Right atrium auricular region (tissue), 2 donors: Measurements from ENCODE around the gene DHPS. TPM values are rescaled to one million over a fixed set of nuclear protein-coding genes. Genes with fewer than 3 reads are reported as not detected.
A peak's percentile ranks its signal among the peaks of the same experiment; 100 is the strongest.
"Not testable (repeated sequence)": the region's sequence is repeated elsewhere in the genome, so short reads cannot be mapped to it uniquely, and the experiment has no call there.

ENCODE experiments used
- DNase-seq: peaks from one replicate; pipeline ENCODE4 v3.0.0-alpha.2; 2019; ENCODE audit warnings: low spot score
- H3K27ac ChIP-seq, 2 donors: fragments of 200-600 bp; sonication (generic); 1 replicate in 1 of 2; 2 replicates in 1 of 2; pipeline ENCODE4 v1.5.1; 2016 to 2019
- H3K27me3 ChIP-seq, 2 donors: fragments of 200-600 bp; sonication (generic); one replicate each; pipeline versions ENCODE4 v1.5.1 to v1.6.0; 2017 to 2019
- H3K36me3 ChIP-seq: fragments of 200-600 bp; sonication (generic); one replicate; pipeline ENCODE4 v1.5.1; 2016
- H3K4me1 ChIP-seq, 2 donors: fragments of 200-600 bp; sonication (generic); one replicate each; pipeline versions ENCODE4 v1.5.1 to v1.6.0; 2017 to 2019
- H3K4me3 ChIP-seq, 2 donors: fragments of 200-600 bp; sonication (generic); 1 replicate in 1 of 2; 2 replicates in 1 of 2; pipeline ENCODE4 v1.5.1; 2017 to 2019; ENCODE audit warnings: mild to moderate bottlenecking in 1 of 2, moderate library complexity in 1 of 2
- H3K9me3 ChIP-seq, 2 donors: fragments of 200-600 bp; sonication (generic); one replicate each; pipeline ENCODE4 v1.5.1; 2019
- total RNA-seq, 2 donors: library from RNA; depleted of rRNA; stranded (reverse); fragments of >200 nt; gene quantifications; one replicate each; pipeline ENCODE4 v1.1.0, GENCODE V29; 2016
- TF ChIP-seq, protein P1 (sequence below), 2 donors: fragments of 200-600 bp; sonication (generic); IDR thresholded peaks; one replicate each; pipeline ENCODE4 v1.5.1; 2019; ENCODE audit warnings: antibody characterized with exemption in 2 of 2

The DHPS gene
- total RNA-seq, 2 donors from 2014 or later = 59.8 to 60.1 TPM

DNA sequence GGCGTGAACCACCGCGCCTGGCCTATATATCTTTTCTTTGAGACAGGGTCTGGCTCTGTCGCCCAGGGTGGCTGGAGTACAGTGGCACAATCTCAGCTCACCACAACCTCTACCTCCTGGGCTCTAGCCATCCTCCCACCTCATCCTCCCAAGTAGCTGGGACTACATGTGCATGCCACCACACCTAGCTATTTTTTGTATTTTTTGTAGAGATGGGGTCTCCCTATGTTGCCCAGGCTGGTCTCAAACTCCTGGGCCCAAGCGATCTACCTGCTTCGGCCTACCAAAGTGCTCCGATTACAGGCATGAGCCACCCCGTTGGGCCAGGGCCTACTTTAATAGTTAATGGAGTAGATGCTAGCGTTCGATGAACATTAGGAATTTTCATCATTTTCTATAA is 38.6 kb upstream of the DHPS start:
- H3K27ac ChIP-seq = peak overlapping the region in 1 of 2 donors; percentile 97
- H3K9me3 ChIP-seq = no peaks in the 10 kb centered on the region
- H3K4me1 ChIP-seq = peaks cover 0 to 40% of the 10 kb centered on the region in 2 donors
- no peaks in the 10 kb centered on the region for H3K27me3 ChIP-seq
- peak overlapping the region in 1 of 2 donors; percentile 83 for H3K4me3 ChIP-seq
- TF ChIP-seq, protein P1, sequence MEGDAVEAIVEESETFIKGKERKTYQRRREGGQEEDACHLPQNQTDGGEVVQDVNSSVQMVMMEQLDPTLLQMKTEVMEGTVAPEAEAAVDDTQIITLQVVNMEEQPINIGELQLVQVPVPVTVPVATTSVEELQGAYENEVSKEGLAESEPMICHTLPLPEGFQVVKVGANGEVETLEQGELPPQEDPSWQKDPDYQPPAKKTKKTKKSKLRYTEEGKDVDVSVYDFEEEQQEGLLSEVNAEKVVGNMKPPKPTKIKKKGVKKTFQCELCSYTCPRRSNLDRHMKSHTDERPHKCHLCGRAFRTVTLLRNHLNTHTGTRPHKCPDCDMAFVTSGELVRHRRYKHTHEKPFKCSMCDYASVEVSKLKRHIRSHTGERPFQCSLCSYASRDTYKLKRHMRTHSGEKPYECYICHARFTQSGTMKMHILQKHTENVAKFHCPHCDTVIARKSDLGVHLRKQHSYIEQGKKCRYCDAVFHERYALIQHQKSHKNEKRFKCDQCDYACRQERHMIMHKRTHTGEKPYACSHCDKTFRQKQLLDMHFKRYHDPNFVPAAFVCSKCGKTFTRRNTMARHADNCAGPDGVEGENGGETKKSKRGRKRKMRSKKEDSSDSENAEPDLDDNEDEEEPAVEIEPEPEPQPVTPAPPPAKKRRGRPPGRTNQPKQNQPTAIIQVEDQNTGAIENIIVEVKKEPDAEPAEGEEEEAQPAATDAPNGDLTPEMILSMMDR (IDR thresholded peaks at IDR 0.05) = no peak
- peaks cover 31% of the 10 kb centered on the region for H3K36me3 ChIP-seq
- no peak for DNase-seq

DNA sequence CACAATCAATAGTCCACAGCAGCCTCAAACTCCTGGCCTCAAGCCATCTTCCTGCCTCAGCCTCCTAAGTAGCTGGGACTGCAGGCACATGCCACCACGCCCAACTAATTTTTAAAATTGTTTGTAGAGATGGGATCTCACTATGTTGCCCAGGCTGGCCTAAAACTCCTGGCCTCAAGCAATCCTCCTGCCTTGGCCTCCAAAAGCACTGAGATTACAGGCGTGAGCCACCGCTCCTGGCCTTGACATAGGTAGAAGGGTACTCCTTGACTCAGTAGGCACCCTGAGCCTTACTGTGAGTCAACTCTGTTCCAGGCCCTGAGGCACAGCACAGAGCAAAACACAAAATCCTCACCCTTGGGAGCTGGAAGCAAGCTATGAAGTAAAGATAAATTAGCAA is 34.2 kb upstream of the DHPS start:
- no peaks in the 10 kb centered on the region for H3K27me3 ChIP-seq
- H3K4me1 ChIP-seq = peaks cover 0 to 15% of the 10 kb centered on the region in 2 donors
- no peak for DNase-seq
- H3K4me3 ChIP-seq = no peak overlapping the region
- H3K27ac ChIP-seq = no peak overlapping the region
- H3K36me3 ChIP-seq = peaks cover 71% of the 10 kb centered on the region
- TF ChIP-seq, protein P1 (IDR thresholded peaks at IDR 0.05) = no peak
- no peaks in the 10 kb centered on the region for H3K9me3 ChIP-seq

DNA sequence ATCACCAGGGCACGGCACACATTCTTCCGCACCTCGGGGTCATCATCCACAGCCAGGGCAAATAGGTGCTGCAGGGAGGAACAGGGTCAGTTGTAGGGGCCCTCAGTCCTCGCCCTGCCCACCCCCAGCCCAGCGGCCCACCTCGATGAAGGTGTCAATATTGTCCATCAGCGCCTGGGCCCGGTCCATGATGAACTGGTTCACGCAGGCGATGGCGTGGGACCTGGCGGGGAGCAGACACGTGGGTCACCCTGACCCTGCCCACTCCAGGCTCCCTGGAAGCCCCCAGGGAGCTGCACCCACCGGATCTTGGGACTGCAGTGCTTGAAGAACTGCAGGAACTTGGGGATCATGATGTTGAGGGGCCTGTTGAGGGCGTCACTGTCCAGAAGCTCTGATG is 33.4 kb upstream of the DHPS start:
- H3K27me3 ChIP-seq = no peaks in the 10 kb centered on the region
- H3K4me3 ChIP-seq = no peak overlapping the region
- no peak overlapping the region for H3K27ac ChIP-seq
- peaks cover 0 to 6% of the 10 kb centered on the region in 2 donors for H3K4me1 ChIP-seq
- no peaks in the 10 kb centered on the region for H3K9me3 ChIP-seq
- peaks cover 80% of the 10 kb centered on the region for H3K36me3 ChIP-seq
- TF ChIP-seq, protein P1 (IDR thresholded peaks at IDR 0.05) = no peak
- no peak for DNase-seq

DNA sequence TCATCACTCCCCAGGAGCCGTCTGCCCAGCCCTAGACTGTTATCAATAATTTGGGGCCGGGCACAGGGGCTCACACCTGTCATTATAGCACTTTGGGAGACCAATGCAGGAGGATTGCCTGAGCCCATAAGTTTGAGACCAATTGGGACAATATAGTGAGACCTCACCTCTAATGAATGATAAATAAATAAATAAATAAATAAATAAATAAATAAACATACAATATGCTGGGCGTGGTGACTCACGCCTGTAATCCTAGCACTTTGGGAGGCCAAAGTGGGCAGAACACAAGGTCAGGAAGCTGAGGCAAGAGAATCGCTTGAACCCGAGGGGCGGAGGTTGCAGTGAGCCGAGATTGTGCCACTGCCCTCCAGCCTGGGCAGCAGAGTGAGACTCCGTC is 31.6 kb upstream of the DHPS start:
- H3K27me3 ChIP-seq, DNase-seq, H3K4me3 ChIP-seq, H3K4me1 ChIP-seq, H3K9me3 ChIP-seq, H3K27ac ChIP-seq: not testable (repeated sequence)
- H3K36me3 ChIP-seq = peaks cover 90% of the 10 kb centered on the region

DNA sequence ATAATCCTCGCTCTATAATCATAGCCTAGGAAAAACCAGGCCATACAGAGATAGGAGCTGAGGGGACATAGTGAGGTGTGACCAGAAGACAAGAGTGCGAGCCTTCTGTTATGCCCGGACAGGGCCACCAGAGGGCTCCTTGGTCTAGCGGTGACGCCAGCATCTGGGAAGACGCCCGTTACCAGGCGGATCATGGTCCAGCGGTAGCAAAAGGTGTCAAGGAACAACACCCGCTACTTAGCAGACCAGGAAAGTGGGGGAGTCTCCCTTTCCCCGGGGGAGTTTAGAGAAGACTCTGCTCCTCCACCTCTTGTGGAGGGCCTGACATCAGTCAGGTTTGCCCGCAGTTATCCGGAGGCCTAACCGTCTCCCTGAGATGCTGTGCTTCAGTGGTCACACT is 30.4 kb upstream of the DHPS start:
- H3K36me3 ChIP-seq = peaks cover 91% of the 10 kb centered on the region
- not testable (repeated sequence) for DNase-seq, H3K4me1 ChIP-seq, H3K27me3 ChIP-seq, H3K9me3 ChIP-seq, H3K27ac ChIP-seq, H3K4me3 ChIP-seq
- TF ChIP-seq, protein P1 (IDR thresholded peaks at IDR 0.05) = peak in 1 of 2 donors; percentile 42

DNA sequence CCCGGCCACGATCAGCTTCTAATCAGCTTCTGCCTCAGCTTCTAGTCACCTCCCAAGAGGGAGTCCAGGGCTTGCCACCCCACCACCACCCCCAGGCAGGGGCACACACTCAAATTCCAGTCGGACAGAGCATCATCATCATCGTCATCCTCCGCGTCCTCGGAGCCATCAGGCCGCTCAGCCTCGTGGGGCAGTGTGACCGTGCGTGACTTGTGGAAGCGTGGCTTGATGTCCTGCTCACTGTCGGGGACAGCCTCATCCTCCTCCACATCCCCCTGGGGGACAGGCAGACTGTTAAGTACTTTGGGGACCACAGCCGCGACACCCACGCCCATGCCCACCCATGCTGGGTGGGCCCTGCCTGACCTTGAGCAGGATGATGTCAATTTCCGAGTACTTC is 29.5 kb upstream of the DHPS start:
- H3K4me1 ChIP-seq = no peaks in the 10 kb centered on the region
- no peaks in the 10 kb centered on the region for H3K9me3 ChIP-seq
- DNase-seq = no peak
- no peak overlapping the region for H3K27ac ChIP-seq
- H3K4me3 ChIP-seq = no peak overlapping the region
- H3K27me3 ChIP-seq = no peaks in the 10 kb centered on the region
- H3K36me3 ChIP-seq = peaks cover 92% of the 10 kb centered on the region
- TF ChIP-seq, protein P1 (IDR thresholded peaks at IDR 0.05) = no peak
